Stimulated activated CD4-positive, alpha-beta T cell treated with anti-CD3 and anti-CD28 coated beads, Interleukin-1b, Interleukin-23, amount 100 ng/mL, for 1 hour (primary cell): ENCODE data around the gene CHRNB2.

Experiments
- DNase-seq, 2 donors: peaks; one replicate each; pipeline ENCODE4 v3.0.0-alpha.2; 2020; ENCODE audit warnings: low read depth in 2 of 2

CHRNB2 gene

DNA sequence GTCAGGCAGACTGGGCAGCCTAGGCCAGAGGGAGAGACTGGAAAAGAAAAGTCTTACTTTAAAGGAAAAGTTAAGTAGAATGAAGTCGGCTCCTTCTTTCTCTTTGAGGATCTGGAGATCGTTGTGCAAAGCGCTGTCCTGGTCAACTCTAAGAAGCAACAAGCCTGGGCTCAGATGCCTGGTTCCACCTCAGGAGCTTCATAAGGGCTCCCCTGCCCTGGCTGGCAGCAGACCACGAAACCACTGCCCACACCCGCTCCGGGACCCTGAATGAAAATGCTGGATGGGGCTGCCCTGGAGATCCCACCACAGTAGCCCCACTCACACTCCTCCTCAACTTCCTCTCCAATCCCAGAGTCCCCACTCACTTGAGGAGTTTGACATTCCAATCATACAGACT, 15.5 kb upstream of the CHRNB2 start:
- no peak for DNase-seq

DNA sequence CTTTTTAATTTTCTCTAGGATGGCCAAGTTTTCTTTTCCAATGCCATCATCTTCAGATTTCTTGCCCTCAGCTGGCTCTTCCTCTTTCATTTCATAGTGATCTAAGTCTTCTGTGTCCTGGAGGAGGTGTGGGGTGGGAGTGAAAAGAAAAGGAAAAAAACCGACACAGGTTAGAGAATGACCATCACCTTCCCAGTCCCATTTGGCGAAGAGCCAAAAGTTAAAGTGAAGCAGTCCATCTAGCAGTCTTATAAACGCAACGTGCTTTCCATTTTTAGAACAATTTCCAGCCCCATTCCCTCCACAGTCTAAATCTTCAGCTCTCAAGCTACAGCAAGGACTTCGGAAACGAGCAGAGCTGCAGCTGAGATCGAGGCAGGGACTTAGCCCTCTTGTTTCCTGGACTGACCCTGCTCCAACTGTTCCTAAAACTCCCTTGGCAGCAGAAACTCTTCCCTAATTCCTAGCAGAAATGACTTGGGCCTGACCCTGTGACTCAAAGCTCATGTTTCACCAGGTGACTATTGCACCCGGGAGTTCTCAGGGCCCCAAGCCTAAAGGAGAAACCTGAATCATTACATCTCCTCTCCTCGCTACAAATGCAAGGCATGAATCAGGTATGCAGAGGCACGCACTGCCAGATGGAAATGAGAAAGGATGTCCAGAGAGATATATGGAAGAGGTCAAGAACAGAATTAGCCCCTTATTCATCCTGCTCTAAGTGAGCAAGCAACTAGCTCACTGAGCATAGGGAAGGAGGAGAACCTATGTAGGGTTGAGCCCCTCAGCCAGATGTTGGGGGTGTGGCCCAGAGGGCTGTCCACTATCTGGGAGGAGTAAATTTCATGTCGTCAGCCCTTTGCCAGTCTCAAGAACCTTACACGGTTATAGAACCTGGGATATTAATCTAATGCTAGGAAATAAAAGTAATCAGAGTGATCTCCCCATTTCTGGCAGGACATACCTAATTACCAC, 14.2 kb upstream of the CHRNB2 start:
- DNase-seq: no peak

DNA sequence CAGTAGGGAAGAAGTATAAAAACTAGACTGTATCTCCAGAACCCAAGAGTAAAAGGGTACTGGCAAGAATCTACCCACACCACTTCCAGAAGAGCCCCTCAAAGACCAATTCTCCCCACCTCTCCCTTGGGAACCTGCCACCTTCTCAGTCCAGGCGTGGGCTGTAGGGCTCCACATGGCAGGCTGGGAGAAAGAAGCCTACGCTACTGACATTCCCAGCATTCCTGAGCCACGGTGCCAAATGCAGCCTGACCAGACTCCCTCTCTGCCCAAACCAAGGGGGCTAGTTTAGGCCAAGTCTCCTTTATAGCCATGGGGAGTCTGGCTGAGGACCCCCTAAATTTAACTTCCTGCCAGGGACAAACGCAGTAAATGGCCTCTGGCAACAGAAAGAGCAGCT, 11.2 kb upstream of the CHRNB2 start:
- no peak for DNase-seq

DNA sequence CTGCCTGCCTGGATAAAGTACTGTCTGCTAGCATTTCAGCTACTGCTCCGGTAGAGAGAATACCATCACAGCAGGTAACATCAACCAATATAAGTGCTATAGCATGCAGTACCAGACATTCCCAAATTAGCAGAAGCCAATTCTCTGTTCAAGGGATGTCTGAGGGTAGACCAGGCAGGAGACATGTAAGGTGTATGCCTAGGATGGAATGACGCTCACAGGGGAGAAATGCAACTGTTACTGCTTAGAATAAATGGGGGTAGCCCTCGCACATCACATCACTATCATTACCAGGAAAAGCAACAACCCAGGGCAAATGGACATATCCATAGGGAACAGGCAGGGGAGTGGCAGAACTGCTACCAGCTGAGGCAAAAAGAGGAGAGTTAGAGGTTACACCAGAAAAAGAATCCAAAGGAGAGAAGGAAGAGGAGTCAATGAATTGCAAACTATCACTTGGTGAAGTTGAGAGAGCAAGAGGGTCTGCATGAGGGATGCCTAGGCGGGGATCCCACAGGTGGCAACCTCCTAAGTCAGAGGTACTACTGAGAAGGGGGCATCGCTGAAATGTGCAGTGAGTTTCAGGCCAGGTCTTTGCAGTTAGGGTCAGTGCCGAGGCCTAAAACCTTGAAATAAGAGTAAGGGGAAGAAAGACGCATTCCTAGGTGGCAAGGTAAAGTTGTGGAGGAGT, 10.2 kb upstream of the CHRNB2 start:
- no peak for DNase-seq

DNA sequence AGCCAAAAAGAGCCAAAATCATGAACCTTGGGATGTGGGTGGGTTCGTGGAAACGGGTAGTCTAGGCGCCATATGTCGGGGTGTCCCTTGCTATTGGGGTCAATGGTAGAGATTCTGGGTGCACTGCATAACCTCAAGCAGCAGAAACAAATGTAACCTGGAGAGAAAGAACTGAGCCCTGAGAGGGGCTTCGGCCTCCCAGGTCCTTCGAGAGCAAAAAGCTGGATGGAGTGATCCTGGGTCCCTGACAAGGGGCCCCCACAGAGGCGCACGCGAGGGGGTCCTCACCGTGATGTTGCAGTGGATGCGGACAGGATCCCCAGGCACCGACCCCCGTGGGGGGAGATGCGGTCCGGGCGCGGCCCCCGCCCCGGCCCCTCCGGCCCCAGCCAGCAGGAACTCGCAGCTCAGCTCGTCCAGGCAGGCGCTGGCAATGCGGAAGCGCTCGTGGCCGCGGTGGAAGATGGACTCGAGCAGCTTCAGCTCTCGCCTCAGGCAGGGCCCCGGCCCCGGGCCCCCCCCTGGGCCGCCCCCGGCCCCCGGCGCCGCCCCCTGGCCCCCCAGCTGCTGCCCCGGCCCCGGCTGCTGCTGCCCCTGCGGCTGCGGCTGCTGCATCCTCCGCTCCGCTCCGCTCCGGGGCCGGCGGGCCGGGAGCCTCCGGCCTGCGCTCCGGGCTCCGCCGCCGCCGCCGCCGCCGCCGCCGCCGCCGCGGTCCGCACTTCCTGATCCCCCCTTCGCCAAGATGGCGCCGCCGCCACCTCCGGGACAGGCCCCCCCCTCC, 9.4 kb upstream of the CHRNB2 start, which contains the start of gene UBE2Q1:
UBE2Q1 (minus strand) TSS at position 724 of the 781 bp plus-strand sequence; CDS start at position 615, 109 bp downstream.
- peak in 1 of 2 donors; percentile 6 for DNase-seq

DNA sequence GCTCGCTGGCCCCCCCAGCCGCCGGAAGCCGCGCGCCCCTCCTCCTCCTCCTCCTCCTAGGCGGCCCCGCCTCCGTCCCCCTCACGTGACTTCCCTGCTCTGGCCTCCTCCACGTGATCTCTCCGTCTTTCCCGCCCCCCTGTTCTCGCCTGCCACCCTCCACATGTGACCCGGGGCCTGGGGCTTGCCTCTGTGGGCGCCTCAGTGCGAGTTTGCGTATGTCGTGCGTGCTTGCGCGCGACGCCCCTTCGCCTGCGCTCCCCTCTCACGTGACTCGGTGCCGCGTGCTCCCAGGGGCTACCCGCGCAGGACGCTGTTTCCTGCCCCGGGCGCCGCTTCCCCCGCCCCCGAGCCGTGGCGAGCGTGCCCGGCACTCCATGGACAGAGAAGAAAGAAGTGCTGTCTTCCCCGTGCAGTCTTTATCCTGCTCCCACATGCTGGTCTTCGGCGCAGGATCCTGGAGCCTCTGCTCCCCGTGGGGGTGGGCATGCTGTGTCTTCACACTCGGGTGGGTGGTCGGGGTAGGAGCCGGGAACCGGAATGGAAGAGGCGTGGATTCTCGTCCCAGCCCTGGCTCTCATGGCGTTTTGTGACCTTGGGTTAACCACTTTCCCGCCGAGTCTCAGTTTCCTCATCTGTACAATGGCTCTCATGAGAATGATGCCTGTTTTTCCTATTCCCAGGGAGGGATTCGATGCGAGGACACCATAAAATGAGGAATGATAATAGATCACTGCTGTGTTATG, 8.7 kb upstream of the CHRNB2 start:
- peak; percentile 98 to 100 for DNase-seq

DNA sequence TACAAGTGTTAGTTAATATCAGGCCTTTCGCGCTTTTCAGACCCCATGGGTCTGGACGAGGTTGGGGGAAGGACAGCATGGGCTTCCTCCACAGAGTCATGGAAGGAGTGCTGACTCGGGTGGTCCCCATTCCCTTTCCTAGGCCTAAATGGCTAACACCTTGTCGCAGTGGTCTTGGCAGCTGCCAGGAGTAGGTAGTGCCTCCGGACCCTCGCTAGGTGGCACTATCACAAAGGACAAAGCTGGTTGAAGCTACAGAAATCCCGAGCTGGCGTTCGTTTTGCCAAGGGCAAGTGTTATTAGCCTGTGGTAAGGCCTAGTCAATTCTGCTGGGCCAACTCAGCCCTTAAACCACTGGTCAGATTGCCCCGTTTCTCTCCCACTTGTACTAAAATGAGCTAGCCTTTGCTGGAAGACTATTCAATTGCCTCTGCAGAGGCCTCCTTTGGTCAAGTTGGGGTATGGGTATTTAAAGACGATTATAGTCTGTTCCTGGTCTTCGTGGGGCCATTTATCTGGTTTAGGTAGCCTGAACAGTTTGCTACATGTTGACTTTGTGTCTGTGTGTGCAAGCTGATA, 8.0 kb upstream of the CHRNB2 start:
- DNase-seq: peak; percentile 52 to 57

DNA sequence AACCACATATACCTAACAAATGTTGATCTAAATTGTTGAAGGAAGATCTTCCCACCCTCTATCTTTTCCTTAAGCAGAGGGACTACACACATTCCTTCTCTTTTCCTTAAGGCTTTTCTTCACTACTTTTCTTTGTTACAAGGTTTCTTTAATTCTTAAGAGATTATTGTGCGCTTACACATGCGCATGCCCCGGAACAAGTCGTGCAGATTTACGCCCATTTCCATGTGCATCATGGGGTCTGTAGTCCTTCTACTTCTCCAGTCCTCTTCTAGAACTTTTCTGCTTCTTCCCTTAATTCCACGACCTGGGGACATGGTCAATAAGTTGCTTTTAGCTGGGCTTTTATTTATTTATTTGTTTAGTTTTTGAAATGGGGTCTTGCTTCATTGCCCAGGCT, 1.7 kb upstream of the CHRNB2 start:
- DNase-seq: no peak

DNA sequence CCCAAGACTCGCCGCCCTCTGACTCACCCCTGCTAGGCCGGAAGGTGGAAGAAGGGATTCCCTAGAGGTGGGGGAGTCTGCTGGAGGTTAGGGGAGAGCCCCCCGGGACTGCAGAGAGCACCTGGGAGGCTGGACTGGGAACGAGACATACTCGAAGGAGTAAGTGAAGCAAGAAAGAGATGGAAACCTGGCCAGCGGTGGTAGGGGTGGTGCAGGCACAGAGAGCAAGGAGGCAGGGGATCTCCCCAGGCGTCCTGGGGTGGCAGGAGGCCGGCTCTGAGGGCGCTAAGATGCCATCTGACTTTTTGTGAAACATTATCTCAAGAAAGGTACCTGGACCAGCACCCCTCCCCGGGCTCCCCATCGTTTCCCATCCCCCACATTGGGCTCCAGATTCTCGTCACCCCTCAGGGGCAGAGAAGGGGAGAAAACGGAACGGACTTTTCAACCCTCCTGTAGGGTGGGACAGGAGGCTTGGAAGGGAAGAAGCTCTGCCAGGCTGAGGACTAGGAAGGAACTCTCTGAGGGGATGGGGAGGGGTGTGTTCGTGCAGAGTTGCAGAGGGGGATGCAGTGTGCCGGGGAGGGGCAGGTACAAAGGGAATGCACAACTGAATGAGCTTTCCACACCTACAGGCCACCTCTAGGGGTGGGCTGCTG, 708 bp downstream of the CHRNB2 start:
- no peak for DNase-seq

DNA sequence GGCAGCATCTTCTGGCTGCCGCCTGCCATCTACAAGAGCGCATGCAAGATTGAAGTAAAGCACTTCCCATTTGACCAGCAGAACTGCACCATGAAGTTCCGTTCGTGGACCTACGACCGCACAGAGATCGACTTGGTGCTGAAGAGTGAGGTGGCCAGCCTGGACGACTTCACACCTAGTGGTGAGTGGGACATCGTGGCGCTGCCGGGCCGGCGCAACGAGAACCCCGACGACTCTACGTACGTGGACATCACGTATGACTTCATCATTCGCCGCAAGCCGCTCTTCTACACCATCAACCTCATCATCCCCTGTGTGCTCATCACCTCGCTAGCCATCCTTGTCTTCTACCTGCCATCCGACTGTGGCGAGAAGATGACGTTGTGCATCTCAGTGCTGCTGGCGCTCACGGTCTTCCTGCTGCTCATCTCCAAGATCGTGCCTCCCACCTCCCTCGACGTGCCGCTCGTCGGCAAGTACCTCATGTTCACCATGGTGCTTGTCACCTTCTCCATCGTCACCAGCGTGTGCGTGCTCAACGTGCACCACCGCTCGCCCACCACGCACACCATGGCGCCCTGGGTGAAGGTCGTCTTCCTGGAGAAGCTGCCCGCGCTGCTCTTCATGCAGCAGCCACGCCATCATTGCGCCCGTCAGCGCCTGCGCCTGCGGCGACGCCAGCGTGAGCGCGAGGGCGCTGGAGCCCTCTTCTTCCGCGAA, 3.8 kb downstream of the CHRNB2 start:
- no peak for DNase-seq

DNA sequence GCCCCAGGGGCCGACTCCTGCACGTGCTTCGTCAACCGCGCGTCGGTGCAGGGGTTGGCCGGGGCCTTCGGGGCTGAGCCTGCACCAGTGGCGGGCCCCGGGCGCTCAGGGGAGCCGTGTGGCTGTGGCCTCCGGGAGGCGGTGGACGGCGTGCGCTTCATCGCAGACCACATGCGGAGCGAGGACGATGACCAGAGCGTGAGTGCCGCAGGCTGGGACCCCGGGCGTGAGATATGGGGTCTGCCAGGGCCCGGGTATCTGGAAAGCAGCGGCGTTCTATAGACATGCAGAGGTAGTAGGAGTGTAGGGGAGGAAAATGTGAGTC, 4.3 kb downstream of the CHRNB2 start:
- no peak for DNase-seq

DNA sequence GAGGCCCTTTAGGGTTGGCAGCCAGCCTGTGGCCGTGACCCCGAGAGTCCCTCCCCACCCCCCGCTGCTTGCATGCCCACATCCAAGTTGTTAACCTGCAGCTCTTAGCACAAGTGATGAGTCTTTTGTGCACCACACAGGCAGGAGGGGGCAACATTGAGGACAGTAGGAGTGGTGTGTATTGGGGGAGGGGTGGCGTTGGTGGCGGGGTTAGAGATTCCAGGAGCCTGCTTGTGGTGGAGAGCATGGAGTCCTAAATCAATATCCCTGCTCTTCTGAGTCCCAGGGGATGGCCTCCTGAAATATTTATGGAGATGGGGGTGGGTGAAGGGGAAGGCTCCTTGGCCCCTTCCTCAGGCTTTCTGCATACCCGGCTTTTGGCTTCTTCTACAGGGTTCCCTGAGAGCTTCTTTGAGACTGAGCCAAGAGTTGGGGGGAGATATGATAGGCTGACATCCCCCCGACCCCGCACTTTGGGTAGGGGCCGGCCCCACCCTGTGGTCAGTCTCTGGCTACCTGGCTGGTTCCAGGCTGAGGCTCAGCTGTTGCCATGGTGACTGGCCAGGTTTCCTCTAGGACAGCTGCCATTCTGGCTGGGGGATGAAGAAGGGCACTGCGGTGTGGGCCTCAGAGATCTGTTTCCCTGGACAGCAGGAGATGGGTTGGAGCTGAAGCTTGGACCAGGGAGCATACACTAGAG, 5.0 kb downstream of the CHRNB2 start:
- DNase-seq: no peak

DNA sequence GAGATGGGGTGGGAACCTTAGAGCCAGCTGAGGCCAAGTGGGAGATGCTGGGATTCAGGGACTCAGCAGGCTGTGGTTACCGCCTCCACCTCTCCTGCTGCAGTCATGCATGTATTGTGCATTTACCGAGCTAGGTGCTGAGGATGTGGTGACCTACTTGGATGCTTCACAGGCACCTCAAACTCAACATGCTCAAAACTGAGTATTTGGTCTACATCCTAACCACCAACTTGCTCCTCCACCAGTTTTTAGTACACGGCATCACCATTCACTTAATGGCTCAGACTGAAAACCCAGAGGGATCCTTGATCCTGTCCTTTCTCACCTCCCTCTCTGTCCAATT, 5.6 kb downstream of the CHRNB2 start:
- DNase-seq: no peak

DNA sequence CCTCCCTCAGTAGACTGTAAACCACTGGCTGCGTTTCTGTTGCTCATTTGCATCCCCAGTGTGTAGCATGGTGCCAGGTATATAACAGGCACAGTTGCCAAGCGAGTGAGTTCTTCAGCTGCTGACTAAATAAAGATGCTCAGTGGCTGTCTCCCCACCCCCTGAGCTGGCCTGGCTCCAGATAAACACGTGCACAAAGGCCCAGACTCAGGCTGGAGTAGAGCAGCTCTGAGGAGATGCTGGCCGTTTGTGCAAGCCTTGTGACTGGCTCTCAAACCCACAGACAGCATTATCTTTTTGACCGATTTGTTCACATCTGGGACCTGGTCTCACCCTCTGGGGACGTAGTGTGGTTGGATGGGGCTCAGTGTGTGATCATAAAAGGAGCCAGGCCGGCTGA, 7.1 kb downstream of the CHRNB2 start:
- no peak for DNase-seq

DNA sequence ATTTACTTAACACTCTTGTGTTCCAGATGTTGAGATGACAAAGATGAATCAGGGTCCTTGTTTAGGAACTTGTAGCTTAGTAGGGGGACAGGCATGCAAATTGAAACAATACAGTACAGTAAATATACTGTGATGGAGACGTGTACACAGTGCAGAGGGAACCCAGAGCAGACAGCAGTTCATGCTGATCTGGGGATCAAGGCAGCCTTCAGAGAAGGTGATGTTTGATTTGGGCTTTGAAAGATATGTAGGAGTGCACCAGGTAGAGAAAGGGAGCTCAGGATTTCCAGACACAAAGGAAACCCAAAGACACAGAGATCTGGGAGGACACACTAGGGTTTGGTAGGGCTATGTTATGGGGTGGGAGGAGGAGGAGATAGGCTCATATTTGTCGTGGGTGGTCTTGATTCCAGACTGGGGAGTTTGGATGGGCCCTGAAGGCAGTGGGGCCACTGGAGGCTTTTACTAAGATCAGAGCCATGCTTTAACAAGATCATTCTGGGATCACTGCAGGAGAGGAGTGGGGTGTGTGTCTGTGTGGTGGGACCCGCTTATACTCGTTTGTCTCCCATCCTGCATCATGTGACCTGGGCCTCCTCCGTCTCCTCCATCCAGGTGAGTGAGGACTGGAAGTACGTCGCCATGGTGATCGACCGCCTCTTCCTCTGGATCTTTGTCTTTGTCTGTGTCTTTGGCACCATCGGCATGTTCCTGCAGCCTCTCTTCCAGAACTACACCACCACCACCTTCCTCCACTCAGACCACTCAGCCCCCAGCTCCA, 7.8 kb downstream of the CHRNB2 start:
- DNase-seq: no peak

DNA sequence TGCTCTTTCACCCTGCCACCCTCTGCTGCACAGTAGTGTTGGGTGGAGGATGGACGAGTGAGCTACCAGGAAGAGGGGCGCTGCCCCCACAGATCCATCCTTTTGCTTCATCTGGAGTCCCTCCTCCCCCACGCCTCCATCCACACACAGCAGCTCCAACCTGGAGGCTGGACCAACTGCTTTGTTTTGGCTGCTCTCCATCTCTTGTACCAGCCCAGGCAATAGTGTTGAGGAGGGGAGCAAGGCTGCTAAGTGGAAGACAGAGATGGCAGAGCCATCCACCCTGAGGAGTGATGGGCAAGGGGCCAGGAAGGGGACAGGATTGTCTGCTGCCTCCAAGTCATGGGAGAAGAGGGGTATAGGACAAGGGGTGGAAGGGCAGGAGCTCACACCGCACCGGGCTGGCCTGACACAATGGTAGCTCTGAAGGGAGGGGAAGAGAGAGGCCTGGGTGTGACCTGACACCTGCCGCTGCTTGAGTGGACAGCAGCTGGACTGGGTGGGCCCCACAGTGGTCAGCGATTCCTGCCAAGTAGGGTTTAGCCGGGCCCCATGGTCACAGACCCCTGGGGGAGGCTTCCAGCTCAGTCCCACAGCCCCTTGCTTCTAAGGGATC, 8.5 kb downstream of the CHRNB2 start:
- DNase-seq: no peak

DNA sequence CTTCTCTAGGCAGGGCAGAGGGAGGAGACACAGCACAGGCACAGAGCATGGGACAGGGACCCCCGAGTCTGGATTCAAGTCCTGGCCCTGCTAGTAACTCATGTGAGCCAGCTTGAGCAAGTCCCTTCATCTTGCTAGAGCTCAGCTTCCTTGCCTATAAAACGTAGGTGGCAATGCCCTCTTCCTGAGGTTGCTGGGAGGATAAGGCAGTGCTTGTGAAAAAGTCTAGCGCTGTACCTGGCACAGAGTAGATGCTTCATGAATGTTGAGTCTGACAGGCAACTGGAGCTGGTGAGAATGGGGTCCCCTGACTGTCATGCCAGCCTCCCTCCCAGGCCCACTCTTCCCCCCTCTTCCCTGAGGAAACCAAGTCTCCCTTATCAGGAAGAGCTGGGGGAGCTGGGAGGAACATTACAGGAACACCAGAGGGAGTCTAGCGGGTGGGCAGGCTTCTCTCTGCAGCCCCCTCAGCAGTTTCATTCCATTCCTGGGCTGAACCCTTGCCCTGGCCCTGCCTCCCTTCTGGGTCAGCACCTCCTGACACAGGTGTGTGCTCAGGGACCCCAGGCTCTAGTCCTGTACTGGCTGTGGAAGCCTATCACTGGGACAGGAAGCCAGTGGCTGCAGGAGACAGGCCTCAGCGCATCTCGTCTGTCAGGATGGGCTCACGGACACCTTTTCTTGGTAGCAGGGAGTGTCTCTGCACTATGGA, 9.9 kb downstream of the CHRNB2 start:
- DNase-seq: no peak

DNA sequence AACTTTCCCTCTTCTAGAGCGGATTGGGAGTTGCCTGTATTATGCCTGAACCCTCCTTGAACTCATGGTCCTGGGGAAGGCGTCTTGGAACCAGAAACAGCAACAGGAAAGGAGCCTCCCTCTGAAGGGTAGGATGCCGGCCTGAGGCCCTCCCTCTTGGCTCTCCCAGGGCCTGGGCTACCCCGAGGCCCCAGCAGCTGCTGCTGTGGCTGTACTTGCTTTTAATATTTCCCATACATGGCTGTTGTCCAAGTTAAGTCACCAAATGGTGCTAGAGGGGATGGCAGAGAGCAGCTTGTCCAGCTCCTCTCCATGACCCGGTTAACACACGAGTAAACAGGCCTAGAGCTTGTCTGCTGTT, 10.5 kb downstream of the CHRNB2 start:
- DNase-seq: no peak
